ENCODE results near the gene ECI1.

- TF ChIP-seq CTCF (IDR thresholded peaks at IDR 0.05) (no peak), ZFX (IDR thresholded peaks at IDR 0.05; ENCODE audit: borderline replicate concordance) (no peak)
Observed at GRCh38 chr16:2196981-2197511, 54.3 kb downstream of the ECI1 start.

Measured in 22Rv1 (cell line).